HUDEP-2 (cell line): Measurements from ENCODE around the gene PMAIP1.

Source experiments
- DNase-seq, 76 experiments: peaks; one replicate each; lab custom pipeline; 2025; ENCODE audit not compliant: unreplicated experiment in 76 of 76; lab: John Stamatoyannopoulos, UW

Gene PMAIP1

DNA sequence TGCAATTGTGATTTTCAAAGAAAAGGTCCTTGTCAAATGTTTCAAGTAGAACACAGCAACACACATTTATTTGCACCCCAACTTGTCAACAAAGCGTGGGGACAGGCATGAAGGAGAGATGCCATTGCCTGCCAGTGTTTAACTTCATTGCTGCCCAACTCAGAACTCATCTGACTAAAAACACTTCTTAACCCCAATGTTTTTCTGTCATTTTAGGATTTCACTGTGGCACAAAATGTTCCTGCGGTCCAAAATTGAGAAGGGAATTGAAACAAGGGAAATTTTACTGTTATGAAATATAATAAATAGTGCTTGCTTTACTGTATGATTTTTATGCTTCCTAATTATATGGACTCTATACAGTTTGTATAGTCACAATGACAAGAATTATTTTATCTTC lies 45.7 kb downstream of the PMAIP1 start:
- DNase-seq, result no peak

- DNase-seq, result peak in 4 of 76 experiments; percentile 26 to 34 (median 30)
These were observed 50.6 kb downstream of the PMAIP1 start for GRCh38 chr18:59950215-59950944.

DNA sequence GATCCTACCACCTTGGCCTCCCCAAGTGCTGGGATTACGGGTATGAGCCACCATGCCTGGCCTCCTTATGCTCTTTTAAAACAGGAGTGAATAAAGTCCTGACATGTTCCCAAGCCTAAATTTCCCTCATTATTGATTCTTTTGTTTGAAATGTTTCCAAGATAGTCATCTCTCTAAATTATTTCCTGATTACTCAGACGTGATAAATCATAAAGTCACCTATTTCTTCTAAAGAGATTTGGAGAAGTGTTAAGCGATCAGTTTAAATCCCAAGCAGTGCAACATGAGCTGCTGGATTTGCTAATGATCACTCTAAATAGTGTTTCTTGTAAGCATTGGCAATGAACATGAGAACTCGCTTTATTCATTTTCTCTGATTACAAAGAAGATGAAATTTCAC lies 51.8 kb downstream of the PMAIP1 start:
- no peak for DNase-seq

DNA sequence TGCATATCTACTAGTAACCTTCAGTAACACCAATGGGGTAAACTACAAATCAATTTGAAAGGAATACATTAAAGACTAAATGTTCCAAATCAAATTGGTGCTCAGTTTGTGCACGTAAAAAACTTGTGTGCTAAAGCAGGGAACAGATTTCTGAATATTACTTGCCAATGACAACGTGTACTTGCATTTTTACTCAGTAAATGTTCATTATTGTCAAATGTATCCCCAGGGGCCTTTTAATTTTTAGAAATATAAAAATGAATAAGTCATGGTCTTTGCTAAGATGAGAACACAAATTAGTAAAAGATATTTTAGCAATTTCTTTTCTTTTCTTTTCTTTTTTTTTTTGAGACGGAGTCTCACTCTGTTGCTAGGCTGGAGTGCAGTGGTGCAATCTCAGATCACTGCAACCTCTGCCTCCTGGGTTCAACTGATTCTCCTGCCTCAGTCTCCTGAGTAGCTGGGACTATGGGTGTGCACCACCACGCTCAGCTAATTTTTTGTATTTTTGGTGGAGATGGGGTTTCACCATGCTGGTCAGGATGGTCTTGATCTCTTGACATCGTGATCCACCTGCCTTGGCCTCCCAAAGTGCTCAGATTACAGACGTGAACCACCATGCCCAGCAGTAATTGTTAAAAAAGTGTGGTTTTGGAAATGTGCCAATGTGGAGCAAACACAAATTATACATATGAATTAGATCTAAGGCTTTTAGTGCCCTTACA lies 52.6 kb downstream of the PMAIP1 start:
- DNase-seq, result no peak
